HG03175 (cell line): ENCODE data around the gene DAAM2.

ENCODE experiments used
- ATAC-seq: cut with Tn5 transposase; IDR thresholded peaks from one replicate; pipeline ENCODE4 v1.9.1; 2021; ENCODE audit warnings: mild to moderate bottlenecking, moderate library complexity; ENCODE audit not compliant: unreplicated experiment

Gene DAAM2

DNA sequence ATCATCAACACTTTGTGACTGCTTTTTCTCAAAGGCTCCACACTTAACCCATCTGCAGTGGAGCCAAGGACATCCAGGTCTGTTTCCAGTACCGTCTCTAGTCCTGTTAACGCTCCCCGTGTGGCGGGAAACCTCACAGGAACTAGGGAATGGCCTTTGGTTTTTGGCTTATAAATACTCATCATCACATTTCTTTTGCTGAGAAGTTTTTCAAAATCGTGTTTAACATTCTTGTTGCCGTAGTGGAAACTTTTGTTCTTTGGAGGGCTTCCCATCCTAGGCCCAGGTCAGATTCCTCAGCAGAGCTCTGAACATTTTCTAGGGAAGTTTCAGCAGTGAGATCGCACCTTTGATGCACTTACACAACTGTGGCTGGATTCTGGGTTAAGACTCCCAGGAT is 24.6 kb downstream of the DAAM2 start:
- no peak for ATAC-seq

DNA sequence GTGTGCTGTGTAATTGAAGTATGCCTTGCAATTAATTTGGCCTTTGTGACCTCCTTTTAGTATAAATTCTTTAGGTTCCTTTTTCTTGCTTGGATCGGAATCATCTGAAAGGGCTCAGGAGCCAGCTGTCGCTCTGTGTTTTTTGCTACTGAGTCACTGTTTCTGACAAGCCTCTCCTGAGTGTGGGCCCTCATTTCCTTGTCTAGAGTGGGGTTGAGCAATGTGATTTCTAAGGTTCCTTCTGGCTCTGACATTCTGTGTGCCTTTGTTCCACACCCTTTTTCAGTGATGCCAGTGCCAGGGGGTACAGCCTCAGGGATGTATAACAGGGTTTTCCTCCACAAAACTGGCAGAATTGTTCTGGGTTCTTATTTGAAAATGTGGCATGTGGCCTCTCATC is 26.5 kb downstream of the DAAM2 start:
- ATAC-seq = no peak

DNA sequence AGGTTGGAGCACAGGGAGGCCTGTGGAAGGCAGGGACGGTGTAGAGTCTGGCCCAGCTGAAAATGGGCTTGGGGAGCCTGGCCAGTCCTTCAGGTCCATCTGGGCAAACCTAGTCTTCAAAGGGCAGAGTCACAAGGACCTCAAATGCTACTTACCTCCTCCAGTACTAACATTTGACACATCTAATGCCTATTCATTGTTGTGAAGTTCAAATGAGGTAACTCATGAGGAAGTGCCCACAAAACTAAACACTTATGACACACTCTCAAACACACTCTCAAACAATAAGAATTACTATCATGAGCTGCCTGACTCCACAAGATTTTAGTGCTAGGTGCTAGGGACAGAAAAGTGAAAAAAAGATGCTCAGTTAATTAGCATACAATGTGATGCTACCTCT is 27.1 kb downstream of the DAAM2 start:
- ATAC-seq = no peak

DNA sequence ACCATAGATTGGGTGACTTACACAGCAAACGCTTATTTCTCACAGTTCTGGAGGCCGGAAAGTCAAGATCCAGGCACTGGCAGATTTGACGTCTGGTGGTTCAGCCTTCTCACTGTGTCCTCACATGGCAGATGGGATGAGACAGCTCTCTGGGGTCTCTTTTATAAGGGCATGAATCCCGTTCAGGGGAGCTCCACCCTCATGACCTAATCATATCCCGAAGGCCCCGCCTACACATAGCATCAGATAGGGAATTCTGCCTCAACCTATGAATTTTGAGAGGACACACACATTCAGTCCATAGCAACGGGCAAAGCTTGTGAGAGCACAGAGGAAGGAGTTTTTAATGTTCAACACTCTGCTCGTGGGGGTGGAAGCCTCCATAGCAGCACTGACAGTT is 27.5 kb downstream of the DAAM2 start:
- no peak for ATAC-seq

DNA sequence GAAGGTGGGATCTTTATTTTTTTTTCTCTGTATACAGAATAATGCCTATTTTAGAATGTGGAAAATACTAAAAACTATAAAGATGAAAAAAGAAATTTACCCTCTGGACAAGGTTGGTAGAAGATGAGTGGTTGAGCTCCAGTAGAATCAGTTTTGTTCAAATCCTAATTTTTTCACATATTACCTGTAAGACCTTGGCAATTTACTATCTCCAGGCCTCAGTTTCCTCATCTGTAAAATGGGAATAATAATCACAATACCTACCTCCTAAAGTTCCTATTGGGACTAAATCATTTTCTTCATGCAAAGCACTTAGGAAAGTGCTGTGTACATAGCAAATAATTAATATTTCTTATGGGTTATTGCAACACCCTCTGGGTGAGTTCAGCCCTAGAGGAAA is 28.4 kb downstream of the DAAM2 start:
- ATAC-seq = no peak

DNA sequence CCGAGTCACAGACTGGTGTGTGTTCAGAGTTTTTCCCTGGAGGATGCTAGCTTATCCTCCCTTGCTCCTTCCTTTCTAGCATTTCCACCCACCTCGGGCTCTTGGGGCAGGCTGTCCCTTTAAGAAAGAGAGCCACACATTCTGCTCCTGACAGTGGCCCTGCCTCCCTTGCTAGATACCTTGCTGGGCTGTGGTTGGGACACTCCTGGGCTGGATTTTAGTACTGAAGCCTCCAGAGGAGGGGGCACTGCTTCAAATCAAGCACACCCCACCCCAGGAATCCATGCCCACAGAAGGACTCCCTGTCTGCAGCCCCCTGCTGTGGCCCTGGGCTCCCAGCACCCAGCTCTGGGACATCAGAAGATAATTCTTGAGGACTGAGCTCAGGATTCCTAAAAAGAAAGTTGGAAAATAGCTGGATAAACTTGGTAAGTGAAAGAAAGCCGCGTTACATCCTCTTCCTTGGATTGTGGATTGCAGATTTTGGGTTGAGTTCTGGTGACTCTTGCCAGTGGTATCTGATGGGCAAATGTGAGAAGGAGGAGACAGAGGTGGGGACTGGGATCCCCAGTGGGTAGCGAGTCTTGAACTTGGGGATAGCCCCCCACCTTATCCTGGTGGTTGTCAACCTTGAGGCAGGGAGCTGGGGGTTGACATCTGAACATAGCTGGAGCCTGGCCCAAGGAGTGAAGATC is 29.0 kb downstream of the DAAM2 start:
- no peak for ATAC-seq

DNA sequence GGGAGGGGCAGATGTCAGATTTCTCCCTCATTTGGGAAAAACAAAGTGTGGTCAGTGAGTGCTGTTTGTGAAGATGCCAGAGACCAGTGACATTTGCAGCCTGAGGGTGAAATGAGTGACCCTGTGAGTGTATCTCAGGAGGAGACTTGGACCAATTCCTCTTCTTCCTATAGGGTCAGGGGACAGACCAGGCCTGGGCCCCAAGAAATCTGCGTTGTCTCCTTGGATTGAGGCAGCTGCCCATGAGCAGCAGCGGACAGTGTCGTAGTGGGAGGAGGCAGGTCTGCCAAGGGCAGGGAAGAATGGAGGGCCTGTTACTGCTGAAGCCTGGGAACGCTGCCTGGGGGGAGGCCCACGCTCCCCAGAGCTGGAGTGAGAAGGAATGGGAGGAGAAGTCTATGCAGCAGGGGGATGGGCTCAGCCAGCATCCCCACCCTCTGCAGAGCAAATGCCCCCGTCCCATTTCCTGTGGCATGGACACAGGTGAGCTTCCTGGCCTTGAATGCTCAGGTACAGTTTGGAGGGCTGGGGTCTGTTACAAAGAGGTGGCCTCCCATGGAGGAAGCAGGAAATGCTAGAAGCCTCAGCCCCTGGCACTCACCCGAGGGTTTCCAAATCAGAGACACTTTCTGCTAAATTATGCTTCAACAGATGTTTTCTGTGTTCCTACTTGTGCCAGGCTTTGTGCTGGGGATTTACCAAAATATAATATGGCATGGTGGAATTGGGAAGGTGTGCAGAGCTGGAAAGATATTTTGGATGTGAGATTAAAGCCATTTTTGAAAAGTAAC is 29.8 kb downstream of the DAAM2 start:
- no peak for ATAC-seq

DNA sequence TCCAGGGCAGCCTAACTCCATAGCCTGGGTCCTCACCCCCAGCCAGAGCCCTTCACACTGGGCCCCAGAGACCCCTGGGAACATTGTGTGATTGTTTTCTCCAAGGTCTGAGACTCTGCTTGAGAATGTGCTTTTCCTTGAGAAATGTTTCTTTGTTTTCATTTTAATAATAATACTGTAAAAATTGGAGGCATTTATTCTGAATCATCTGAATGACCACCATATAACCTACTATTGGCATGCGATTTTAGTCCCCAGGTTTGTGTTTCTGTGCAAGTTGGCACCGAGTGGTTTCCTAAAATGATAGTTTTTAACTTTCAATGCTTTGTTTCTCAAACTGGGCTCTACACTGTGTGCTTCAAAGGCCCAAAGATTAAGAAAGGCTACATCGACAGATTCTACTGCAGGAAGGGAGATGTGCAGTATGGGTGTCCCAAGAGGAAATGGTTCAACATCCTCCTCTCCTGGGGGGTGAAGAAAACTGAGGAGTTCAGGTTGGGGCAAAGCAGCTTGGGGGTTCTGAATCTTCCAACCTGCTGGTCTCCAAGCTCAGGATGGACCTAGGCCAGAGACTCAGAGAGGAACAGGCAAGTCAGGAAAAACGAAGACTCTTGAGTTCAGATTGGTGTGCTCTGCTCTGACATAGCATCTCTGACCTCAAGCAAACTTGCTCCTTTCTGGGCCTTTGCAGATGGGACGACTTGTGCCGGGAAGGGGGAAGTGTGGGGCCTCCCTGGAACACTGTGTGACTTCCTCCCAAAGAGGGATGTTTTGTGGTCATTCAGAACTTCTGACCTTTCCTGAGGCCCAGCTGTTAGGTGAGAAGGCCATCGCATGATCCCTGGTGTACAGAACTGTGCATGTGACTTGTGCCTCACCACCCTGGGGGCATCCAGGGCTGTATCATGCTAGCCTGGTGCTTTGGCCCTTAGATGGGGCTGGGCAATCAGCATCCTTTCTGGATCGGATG is 31.0 kb downstream of the DAAM2 start:
- no peak for ATAC-seq

DNA sequence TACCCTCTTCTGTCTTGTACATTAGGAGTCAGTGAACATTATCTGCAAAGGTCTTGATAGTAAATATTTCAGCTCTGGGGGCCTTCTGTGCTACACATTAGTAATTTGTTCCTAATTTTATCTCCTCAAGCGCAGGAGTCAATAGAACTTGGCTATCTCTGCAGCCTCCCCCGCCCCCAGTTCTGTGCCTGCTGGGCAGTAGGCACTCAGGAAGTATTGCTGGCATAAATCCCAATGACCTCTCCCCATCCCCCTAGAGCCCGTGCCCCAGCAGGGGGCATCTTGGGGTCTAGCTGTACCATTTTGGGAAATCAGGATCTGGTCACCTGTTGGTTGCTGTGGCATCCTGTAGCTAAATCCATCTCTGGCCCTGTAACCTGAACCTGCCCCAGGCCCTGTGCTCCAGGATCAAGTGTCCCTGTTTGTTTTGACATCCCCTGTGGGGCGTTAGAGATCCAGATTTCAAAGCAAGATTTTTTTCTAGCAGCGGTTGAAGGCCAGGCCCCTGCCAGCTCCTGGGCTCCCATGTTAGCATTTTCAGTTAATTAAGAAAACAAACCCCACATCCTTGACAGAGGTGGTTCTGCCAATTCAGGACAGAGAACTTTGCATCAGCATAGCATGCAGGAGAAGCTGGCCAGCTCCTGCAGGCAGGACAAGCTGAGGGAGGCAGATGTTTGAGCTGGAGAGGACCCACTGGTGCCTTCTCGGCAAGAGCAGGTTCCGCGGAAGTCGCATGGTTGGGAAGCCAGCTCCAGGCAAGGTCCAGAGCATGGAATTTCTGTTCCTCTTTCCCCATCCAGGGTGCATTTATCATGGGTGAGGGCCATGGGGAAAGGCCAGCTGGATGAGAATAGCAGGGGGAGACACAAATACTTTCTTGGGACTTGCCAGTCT is 32.1 kb downstream of the DAAM2 start:
- no peak for ATAC-seq

DNA sequence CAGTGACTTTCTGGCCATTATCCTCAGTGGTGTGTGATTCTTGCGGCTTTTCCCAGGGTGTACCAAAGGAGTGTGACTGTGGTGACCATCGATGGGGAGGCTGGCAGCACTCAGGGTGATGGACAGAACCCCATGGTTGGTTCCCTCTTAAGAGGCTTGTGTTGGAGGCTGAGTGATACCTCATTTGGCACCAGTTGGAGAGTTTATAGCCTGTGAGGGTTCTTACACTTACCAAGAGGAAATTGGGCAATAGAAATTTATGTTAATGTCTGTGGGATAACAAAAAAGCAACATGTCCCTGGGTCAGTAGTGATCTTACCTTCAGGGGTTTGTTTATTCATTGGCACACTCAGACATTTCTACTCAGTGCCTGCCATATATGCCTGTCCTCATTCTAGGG is 37.2 kb downstream of the DAAM2 start:
- ATAC-seq = no peak

DNA sequence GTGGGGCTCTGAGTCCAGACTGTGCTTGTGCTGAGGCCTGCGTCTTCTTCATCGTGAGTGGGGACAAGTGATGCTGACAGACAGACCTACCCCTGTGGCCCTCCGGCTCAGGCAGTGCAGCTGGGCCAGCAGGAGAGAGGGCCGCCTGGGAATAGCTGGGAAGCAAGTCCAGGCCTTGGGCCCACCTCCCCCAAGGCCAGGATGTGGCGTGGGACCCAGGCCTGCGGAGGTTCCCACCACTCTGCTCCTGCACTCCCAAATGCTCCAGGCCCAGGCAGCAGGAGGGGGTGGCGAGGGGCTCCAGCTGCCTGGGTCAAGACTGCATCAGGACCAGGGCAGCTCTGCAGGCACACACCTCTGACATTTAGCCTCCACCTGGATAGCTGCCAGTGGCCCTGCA is 38.3 kb downstream of the DAAM2 start:
- ATAC-seq = no peak

DNA sequence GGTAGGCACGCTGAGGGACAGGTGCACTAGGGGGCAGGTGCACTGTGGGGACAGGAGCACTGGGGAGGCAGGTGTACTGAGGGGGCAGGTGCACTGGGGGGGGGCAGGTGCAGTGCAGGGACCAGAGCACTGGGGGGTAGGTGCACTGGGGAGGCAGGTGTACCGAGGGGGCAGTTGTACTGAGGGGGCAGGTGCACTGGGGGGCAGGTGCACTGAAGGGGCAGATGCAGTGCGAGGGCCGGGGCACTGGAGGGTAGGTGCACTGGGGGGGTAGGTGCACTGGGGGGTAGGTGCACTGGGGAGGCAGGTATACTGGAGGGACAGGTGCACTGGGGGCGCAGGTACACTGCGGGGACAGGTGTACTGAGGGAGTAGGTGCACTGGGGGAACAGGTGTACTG is 39.5 kb downstream of the DAAM2 start:
- ATAC-seq = no peak

DNA sequence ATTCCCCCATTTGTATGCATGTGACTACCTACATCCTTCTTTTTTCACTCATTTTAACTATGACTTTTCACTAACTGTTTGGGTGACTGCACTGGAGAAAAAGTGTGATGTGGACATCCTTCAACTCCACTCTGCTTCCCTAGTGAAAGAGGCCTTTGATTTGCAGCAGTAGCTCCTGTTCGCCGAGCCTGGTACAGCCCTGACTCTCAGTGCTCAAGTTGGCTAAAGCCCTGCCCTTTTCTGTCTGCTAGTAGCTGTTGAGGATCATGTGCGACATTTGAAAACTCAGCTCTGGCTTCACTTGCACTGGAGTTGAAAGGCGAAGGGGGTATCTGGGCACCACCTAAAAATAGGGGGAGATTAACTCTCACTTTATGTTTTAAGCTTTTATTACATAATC is 42.1 kb downstream of the DAAM2 start:
- ATAC-seq = no peak

DNA sequence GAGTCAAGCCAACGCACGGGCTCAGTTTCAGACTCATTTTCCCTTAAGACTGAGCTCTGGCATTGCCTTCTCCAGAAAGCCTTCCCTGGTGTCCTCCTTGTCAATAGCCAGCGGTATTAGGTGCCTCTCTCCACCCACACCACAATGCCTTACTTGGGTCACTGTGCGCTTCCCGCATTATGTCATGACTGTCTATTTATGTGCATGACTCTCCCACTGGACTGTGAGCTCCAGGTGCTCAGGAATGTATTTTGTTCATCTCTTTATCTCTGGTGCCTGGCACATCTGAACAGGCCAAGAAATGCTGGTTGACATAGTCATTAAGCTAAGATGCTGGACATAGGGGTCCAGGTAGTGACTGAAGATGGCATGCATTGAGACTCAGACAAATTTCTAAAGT is 42.7 kb downstream of the DAAM2 start:
- no peak for ATAC-seq

DNA sequence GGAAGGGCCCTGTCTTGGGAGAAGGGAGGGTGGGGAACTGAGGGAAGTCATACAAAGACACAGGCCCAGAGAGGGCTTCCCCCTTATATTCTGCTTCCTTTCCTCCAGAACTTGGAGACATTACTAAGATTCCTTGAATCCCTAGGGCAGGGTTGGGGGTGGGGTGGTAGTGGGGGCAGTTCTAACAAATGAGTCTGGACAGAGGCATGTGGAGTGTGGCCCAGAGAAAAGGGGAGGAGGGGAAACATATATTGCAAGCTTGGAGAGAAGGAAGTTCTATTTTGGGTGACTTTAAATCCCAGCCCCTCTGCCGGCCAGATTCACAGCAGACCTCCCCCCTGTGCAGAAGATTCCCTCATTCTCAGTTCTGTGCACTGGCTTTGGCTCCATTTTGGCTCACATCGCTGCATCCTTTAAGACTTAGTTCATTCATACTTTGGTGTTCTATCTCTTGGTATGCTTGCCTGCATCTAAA is 43.7 kb downstream of the DAAM2 start:
- ATAC-seq = no peak

DNA sequence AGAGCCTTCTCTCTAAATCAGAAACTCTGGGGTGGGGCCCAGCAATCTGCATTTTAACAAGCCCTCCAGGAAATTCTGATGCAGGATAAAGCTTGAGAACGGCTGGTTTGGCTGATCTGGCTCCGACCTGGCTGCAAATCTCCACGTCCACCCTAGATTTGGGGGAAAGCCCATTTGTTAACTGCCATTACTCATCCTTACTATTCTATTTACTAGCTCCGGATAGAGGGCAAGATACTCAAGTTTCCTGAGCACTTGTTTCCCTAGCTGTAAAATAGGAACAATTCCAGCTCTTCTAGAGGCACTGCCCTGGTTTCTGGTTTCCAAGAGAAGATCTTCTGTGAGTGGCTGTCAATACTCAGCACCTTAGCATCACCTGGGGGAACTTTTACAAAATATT is 44.4 kb downstream of the DAAM2 start:
- no peak for ATAC-seq

DNA sequence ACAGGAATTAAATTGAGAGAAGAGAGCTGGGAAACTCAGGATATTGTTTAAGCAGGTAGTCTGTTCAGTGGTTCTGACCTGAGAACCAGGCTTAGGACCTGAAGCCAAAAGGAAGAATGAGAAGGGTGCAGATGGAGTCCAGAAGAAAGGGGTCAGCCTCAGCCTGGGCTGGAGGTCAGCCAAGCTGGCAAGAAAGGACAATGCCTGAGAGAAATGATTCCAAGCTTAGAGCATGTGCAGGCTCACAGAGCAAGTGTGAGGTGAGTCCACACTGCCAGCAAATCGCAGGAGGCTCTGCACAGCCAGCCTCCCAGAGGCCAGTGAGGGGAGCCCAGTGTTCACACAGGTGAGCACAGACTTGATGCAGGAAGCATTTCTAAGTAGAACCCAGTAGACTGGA is 47.3 kb downstream of the DAAM2 start:
- ATAC-seq = no peak

DNA sequence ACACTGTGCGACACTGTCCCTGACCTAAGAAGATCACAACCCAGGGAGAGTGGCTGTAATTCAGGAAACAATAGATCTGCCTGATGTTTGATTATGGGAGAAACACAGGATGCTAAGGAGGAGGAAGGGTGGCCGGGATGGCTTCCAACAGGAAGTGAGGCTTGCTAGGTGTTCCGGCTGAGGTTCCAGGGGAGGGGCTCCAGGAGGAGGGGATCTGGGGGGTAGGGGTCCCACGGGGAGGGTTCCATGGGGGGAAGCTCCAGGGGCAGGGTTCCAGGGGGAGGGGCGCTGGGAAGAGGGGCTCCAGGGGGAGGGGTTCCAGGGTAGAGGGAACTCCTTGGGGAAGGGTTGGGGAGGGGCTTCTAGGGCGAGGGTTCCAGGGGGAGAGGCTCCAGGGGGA is 48.6 kb downstream of the DAAM2 start:
- ATAC-seq = no peak

DNA sequence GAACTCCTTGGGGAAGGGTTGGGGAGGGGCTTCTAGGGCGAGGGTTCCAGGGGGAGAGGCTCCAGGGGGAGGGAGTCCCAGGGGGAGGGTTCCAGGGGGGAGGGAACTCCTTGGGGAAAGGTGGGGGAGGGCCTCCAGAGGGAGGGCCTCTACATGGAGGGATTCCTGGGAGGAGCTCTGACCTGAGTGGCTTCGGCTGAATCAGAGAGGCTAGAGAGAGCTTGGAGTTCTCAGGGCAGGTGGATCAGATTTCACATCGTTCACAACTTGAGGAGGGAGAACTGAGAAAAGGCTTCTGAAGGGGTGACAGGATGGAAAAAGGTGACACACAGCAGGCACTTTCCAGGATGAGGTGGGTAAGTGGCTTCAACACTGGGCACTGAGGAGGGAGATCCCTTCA is 49.1 kb downstream of the DAAM2 start:
- ATAC-seq = no peak

DNA sequence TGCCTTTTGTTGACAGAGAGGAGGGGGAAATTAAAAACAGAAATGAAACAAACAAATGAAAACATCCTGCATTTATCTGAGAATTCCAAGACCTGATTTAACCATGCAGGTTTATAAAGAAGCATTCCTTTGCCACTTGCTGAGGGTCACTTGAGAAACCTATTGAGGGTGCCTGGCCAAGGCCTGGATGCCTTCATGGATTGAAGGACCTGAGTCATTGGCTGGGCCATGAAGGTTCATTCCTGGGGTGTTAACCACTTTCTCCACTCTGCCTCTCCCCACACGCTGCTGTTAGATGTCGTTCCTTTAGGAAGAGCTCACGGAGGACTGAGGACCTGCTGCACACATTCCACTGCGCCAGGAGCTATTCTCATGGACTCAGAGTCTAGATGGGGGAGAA is 49.7 kb downstream of the DAAM2 start:
- ATAC-seq = no peak
